GM10266 (cell line): ENCODE results near the gene SLC39A1.

Experiments used
- DNase-seq: peaks from one replicate; pipeline ENCODE4 v3.0.0; 2012; ENCODE audit errors: extremely low spot score
- CTCF ChIP-seq: IDR thresholded peaks from 2 replicates; pipeline ENCODE4 v1.5.1; 2012; ENCODE audit warnings: mild to moderate bottlenecking, low read depth; ENCODE audit not compliant: control insufficient read depth, insufficient read depth; ENCODE audit errors: missing control alignments

SLC39A1 gene

GRCh38 chr1:153933430-153933829 is 29.9 kb downstream of the SLC39A1 start:
- no peak for TF ChIP-seq CTCF
- DNase-seq: no peak

- no peak for TF ChIP-seq CTCF
- DNase-seq: no peak
Observed at GRCh38 chr1:153932156-153933131, 30.9 kb downstream of the SLC39A1 start.

- no peak for TF ChIP-seq CTCF
- no peak for DNase-seq
Observed at GRCh38 chr1:153929981-153930948, 33.1 kb downstream of the SLC39A1 start.

GRCh38 chr1:153929426-153929825 is 33.9 kb downstream of the SLC39A1 start:
- no peak for TF ChIP-seq CTCF
- no peak for DNase-seq

GRCh38 chr1:153928791-153929341 is 34.5 kb downstream of the SLC39A1 start:
- no peak for TF ChIP-seq CTCF
- no peak for DNase-seq

GRCh38 chr1:153928245-153928644 is 35.1 kb downstream of the SLC39A1 start:
- no peak for TF ChIP-seq CTCF
- DNase-seq: no peak
